Measurements from ENCODE around the gene TUBAL3. TPM values are rescaled to one million over a fixed set of nuclear protein-coding genes. Genes with fewer than 3 reads are reported as not detected.

Gene TUBAL3
- total and polyA plus RNA-seq, 9 of the 15 experiments (the other 6 are each of a cell fraction or from before 2014, with no cell fraction given) = 5.5 to 10.1 (median 6.9) TPM

DNA sequence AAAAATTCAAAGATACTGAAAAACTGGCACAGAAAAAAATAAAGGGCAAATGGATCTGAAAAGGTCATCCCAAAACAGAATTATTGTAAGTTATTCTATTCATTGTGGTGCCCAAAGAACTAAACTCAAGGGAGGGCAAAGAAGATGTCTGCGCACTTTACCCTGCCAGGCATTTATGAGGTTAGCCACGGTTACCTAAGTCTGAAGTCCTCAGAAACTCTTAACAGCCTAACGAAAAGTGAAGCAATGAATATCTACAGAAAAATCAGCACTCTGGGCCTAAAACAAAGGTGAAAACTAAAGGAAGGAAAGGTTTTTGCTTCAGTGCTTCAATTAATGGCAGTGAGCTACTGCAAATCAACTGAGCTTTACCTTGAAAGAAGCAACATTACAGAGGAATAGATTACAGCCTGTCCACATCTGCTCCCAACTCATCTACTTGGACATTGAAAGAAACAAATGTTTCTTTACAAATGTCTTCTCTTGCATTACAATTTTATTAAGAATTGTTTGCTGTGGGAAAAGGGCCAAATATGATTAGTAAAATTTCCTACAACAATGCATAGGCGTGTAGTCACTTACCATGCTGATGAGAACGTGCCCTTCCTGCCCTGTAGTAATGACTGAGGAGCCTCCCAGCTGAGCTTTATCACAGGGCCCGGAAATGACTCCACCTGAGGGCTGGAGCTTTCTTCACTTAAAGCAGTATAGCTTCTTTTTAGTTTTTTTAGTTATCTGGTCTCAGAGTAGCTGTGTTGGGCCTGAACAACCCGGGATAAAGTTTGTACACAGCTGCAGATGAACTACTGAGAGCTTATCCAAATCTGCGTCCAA, at the start of gene TUBAL3 (continued):
- no peak for TF ChIP-seq CHD7 (IDR thresholded peaks at IDR 0.05; ENCODE audit: low read depth, low read length)
- TF ChIP-seq SIRT6 (IDR thresholded peaks at IDR 0.05; ENCODE audit: low read depth, low read length) = no peak
- no peak for TF ChIP-seq SNAPC5 (CRISPR knock-in tag; IDR thresholded peaks at IDR 0.05)
- TF ChIP-seq REST (IDR thresholded peaks at IDR 0.05; ENCODE audit: borderline replicate concordance) = no peak
- no peak for TF ChIP-seq REST (CRISPR knock-in tag; IDR thresholded peaks at IDR 0.05; ENCODE audit: low read depth)

Measured in K562 (cell line).